Lung microvascular endothelial cell (primary cell): Measurements from ENCODE around the gene THAP10. TPM values are rescaled to one million over a fixed set of nuclear protein-coding genes. Genes with fewer than 3 reads are reported as not detected.

ENCODE experiments used
- DNase-seq, 2 donors: peaks; one replicate each; pipeline versions ENCODE4 v3.0.0 to v3.0.0-alpha.2; 2010; ENCODE audit warnings: low read depth in 2 of 2
- total RNA-seq: library from RNA; depleted of rRNA; stranded (reverse); fragments of >200 nt; gene quantifications from 2 replicates; pipeline ENCODE4 v1.2.1, GENCODE V29; 2014

Gene THAP10
- total RNA-seq, 1 donor from 2014 or later, result 0.60 TPM

DNA sequence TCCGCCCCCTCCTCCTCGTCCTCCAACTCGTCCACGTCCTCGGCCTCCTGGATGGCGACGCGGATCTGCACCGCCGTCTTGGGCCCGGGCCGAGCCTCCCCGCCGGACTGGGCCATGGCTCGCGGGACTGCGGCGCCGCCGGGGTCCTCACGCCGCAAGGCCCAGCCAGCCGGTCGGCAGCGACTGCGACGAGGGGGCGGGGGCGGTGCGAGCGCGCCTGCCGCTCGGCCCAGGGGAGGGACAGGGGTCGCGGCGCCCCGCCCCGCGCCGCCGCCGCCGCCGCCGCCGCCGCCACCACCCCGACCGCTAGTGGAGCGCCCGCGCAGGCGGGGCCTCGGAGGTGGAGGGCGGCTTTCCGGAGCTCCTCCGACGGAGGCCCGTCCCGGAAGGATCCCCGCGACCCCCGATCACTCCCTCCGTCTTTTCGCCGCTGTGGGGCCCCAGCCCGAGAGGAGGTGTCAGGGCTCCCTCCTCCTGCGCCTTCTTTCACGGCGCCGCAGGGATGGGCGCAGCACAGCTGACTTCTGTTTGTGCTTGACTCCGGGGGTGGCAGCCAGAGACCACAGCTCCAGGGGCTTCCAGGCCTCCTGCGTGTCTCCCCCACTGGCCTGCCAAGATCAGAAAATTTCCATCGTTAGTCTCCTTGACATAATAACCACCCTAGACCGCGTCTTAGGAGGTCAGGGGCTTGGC lies 38.1 kb downstream of the THAP10 start, which contains the start of gene LARP6:
TSS of gene LARP6 (minus strand) at position 185 of the 693 bp plus-strand sequence. CDS start at position 116, 69 bp downstream.
- DNase-seq, result peak; percentile 66 to 73

GRCh38 chr15:70853318-70853972 lies 38.8 kb downstream of the THAP10 start:
- DNase-seq, result peak; percentile 18 to 74

DNA sequence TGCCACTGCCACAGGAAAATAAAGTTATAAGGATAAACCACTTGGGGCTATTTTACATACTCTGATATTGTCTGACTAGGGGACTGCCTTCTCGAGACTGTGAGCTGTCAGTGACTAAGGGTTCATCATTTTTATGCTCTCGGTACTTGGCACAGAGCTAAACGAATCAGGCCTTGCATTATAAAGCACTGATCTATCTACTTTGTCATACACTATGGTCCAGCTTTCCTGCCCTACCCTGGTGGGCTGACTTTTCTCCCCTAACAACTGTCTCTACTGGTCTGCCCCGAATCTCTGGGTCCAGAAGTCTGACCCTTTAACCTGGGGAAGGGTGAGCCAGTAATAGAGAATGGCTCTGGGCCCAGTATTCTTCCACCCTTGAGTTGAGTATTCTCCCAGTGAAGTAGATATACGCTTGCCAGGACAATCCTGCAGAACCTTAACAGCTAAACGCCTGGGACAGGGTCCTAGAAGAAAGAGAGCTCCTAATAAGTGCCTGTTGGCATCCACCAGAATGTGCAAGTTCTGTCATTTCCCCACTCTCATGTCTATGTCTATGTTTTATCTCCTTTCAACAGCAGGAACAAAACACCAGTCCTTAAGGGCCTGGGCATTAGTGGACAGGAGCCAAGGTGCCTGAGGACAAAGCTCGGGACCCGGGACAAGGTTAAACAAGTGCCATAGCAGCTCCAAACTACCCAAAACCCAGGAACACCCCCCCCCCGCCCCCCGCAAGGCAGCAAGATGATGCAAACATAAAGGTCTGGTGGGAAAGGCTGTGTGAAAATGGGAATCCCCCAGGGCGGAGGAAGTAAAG lies 39.5 kb downstream of the THAP10 start:
- DNase-seq, result peak in 1 of 2 donors; percentile 77

DNA sequence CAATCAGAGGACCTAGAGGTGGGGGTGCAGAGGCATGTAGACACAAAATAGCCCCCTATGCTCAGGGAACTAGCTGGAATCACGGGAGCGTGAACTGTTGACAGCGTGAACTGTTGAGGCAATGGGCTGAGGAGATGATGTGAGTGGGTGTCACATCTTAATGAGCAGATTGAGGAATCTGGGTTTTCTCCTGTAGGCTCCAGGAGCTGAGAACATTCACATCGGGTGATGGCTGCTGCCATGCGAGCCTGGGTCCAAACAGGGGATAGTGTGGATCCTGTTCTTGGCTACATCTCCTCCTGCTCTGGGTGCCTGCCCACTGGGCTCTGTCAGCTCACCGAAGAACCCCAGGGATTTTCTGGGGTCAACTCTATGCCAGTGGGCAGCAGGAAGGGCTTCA lies 40.3 kb downstream of the THAP10 start:
- DNase-seq, result no peak

GRCh38 chr15:70845602-70846360 lies 46.5 kb downstream of the THAP10 start:
- DNase-seq, result no peak

- no peak for DNase-seq
These were observed 54.8 kb downstream of the THAP10 start for GRCh38 chr15:70837476-70837875.

DNA sequence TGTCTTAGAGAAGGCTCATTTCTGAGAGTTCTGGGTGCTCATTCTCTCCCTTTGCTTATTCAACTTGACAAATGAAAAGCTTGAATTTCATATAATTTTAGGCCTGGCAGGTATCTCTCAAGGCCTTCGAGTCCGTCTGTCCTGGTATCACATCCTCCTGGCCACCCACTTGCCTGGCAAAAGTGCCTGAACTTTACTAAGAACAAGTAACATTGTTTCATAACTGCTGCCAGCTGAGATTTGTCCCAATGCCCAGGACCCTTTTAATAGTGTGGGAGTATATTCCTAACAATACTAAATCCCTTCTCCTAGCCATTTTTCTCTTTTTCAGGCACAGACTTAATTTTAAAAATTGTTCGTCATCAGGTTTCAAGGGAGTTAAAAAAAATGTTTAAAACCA lies 56.4 kb downstream of the THAP10 start:
- no peak for DNase-seq

GRCh38 chr15:70835415-70835814 lies 56.8 kb downstream of the THAP10 start:
- DNase-seq, result no peak

GRCh38 chr15:70834999-70835398 lies 57.2 kb downstream of the THAP10 start:
- no peak for DNase-seq

- DNase-seq, result peak; percentile 54 to 62
These were observed 58.1 kb downstream of the THAP10 start for GRCh38 chr15:70833861-70834765.

GRCh38 chr15:70833422-70833821 lies 58.8 kb downstream of the THAP10 start:
- DNase-seq, result no peak

DNA sequence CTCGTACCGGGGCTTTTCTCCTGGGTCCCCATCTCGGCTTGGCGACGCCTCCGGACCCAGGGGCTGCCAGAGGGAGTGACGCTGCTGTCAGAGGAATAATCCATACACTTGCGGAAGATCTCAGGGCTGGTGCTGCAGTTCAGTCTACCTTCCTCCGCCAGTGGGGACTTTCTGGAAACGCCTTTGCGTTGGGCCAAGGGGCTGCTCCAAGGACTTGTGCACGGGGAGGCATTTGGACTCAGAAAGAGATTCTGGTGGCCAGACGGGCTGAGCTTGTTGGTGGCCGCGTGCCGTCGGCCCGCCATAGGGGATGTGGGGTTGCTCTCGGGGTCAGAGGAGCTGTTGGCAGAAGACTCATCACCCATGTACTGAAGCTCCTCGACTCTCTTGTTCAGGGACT lies 60.1 kb downstream of the THAP10 start:
- no peak for DNase-seq

Other genes with a start within 250 kb of the THAP10 start
- 102 and 189 TPM in 2 replicates for gene UACA, start 128.9 kb downstream of the THAP10 start, total RNA-seq
- 7.1 and 11.8 TPM in 2 replicates for gene LARP6, start 38.3 kb downstream of the THAP10 start, total RNA-seq
- gene LRRC49, start 393 bp upstream of the THAP10 start, total RNA-seq, result 3.0 and 3.7 TPM in 2 replicates
- 20.2 and 21.4 TPM in 2 replicates for gene THSD4, start 223.0 kb upstream of the THAP10 start, total RNA-seq